Activated gamma-delta T cell treated with Interleukin-2 at 50 U/mL for 16 hours (primary cell): ENCODE measurements around the gene MNAT1.

Source experiments
- DNase-seq: peaks from one replicate; pipeline ENCODE4 v3.0.0-alpha.2; 2020

The MNAT1 gene

DNA sequence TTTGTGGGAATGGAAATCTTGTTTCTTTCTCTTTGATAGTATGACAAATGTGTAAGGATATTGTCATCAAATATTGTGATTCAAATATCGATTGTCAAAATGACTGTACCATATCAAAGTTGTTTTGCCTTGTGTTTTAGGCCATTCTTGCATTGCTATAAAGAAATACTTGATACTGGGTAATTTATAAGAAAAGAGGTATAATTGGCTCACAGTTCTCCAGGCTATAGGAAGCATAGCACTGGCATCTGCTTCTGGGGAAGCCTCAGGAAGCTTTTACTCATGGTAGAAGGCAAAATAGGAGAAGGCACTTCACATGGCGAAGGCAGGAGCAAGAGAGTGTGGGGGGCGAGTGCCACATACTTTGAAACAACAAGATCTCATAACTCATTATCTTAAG, 238.5 kb downstream of the MNAT1 start:
- DNase-seq = no peak

DNA sequence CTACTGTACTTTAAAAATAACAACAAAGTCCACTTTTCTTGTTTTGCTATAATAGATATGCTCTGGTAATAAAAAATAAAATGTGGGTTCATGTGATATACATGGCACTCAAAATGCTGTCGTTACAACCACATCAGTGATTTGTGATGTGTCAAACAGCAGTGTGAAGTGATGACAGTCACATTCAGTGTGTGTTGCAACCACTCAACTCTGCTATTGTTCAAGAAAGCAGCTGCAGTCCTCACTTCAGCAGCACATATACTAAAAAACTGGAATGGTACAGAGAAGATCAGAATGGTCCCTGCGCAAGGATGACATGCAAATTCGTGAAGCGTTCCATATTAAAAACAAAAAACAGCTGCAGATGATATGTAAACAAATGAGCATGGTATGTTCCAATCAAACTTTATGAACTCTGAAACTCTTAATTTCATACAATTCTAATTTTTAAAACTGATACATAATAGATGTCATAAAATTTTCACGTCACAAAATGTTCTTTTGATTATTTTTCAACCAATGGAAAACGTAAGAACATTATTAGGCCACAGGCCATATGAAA, 239.6 kb downstream of the MNAT1 start:
- no peak for DNase-seq

GRCh38 chr14:60975551-60975950, 241.0 kb downstream of the MNAT1 start:
- no peak for DNase-seq

DNA sequence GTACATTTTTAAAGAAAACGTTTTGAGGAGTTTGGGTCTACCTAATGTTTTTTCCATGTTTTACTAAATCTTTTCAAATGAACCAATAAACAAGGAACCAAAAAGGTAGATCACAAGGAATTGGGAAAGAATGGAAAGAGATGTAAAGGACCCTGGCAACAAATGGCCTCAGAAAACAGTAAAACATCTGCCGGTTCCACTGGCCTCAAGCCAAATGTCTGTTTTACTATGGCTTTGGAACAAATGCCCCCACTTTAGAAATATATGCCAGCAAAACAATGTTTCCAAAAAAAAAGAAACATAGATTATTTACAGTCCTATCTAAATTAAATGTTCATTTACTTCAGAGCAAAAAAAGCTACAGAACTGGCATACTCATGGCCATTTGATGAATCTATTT, 243.3 kb downstream of the MNAT1 start:
- DNase-seq = no peak

GRCh38 chr14:60980811-60981632, 246.5 kb downstream of the MNAT1 start, which contains the start of the genes SLC38A6 and TRMT5:
TSS of gene SLC38A6 (plus strand) at chr14:60981245. CDS start at chr14:60981278, 33 bp downstream.
TSS of gene TRMT5 (minus strand) at chr14:60981079. CDS start at chr14:60980973, 106 bp downstream.
- peak; percentile 84 for DNase-seq

DNA sequence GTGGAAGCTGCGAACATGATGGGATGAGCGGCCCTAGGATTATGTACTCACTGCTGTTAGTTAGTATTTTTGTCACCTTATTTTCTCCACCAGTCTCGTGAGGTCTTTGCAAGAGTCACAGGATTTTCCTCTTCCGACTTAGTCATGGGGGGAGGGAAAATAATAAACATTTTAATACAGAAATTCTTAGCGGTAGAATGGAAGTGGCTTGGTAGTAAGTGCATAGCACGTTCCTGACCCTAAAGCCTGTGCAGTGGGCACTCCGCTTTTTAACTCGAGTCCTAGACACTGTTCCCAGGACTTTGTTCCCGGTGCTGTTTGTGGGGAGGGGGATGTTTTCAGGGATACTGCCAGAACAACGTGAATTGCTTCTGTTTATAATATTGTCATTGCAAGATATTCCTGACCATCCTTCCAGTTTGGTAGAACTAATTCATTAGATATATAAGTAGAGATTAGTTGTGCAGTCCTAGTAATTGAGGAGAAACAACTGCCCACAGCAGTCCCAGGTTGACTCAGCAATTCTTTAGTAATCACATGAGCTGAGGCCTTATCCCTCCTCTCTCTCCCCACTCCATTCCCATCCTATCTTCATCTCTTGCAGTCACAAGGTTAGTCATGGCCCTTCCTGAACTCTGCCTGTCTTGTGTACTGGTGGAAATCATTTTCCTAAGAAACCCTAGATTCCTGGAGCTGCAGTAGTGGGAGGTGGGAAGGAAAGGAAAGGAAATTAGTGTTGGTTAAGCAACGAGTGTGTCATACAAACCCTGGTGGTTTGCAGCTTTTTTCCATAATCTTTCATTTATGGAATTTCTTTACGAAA, 247.3 kb downstream of the MNAT1 start:
- DNase-seq = no peak

GRCh38 chr14:60984196-60984595, 249.6 kb downstream of the MNAT1 start:
- DNase-seq = no peak

DNA sequence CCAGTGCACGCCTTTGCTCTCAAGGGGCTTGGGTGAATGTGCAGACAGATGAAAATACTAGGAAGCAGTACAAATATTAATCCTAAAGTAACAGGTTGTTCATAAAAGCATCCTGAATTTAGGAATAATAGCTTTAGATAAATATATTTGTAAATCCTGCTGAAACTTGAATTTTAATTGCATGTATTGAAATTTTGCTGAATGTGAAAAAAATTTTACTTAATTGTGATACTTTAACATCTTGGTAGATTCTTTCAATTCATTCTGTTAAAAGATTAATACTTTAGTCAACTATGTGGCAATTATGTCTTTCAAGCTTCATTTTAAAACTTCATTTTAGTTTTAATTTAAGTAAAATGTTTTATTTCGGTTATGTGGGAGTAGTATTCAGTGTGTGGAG, 251.9 kb downstream of the MNAT1 start:
- DNase-seq = no peak

- no peak for DNase-seq
These were observed 255.0 kb downstream of the MNAT1 start for GRCh38 chr14:60989599-60989998.

DNA sequence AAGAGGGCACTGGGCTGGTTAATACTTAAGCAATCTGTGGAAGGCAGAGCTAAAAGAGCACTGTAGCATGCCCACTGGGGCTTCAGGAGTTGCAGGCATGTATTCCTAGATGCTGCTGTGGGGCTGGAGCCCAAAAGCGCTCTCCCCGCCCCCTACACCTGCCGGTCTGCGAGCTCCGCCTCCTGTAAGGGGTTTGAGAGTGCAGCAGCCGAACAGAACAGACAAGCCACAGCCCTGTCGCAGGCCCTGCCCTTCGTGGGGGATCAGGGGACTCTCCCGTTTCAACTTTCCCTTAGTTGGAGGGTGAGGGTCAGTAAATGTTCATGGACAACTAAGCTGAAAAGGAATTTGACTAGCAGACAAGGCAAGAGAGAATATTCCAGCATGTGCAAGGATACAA, 264.1 kb downstream of the MNAT1 start:
- no peak for DNase-seq

DNA sequence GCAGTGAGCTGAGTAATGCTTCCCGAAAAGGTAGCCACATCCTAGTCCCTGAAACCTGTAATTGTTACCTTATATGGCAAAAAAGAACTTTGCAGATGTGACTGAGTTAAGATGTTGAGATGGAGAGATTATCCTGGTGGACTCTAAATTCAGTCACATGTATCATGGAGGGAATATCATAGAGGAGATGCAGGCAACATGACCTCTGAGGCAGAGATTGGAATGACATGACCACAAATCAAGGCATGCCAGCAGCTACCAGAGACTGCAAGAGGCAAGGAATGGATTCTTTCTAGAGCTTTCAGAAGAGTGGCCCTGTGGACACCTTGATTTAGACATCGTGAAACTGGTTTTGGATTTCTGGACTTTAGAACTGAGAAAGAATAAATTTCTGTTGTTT, 265.0 kb downstream of the MNAT1 start:
- no peak for DNase-seq

GRCh38 chr14:61003571-61003970, 269.0 kb downstream of the MNAT1 start:
- no peak for DNase-seq

GRCh38 chr14:61019537-61019936, 285.0 kb downstream of the MNAT1 start:
- no peak for DNase-seq
